Progenitor cell of endocrine pancreas (in vitro differentiated cells): Measurements from ENCODE around the gene PHTF2. TPM values are rescaled to one million over a fixed set of nuclear protein-coding genes. Genes with fewer than 3 reads are reported as not detected.

Experiments
- DNase-seq: peaks from one replicate; pipeline ENCODE4 v3.0.0; 2021; ENCODE audit warnings: low spot score; ENCODE audit not compliant: unreplicated experiment
- H3K27ac Mint-ChIP-seq: 2 replicates; pipeline ENCODE4 v1.8.0; 2021; ENCODE audit warnings: mild to moderate bottlenecking, moderate library complexity, mixed read lengths
- H3K27me3 Mint-ChIP-seq: 2 replicates; pipeline ENCODE4 v1.8.0; 2021; ENCODE audit warnings: mixed read lengths
- H3K36me3 Mint-ChIP-seq: 2 replicates; pipeline ENCODE4 v1.8.0; 2022; ENCODE audit warnings: mixed read lengths; ENCODE audit not compliant: insufficient read depth
- H3K4me1 Mint-ChIP-seq: 2 replicates; pipeline ENCODE4 v1.8.0; 2021; ENCODE audit warnings: low read depth, mixed read lengths
- H3K4me3 Mint-ChIP-seq: 2 replicates; pipeline ENCODE4 v1.8.0; 2021; ENCODE audit warnings: low read depth, mild to moderate bottlenecking, moderate library complexity, mixed read lengths
- H3K9me3 Mint-ChIP-seq: 2 replicates; pipeline ENCODE4 v1.8.0; 2021; ENCODE audit warnings: low read depth, mixed read lengths
- CTCF ChIP-seq: fragments of 200-600 bp; sonication (generic); IDR thresholded peaks from one replicate; pipeline ENCODE4 v1.5.0; 2021; ENCODE audit warnings: antibody characterized with exemption, mild to moderate bottlenecking; ENCODE audit not compliant: unreplicated experiment
- total RNA-seq: library from RNA; stranded (reverse); gene quantifications from 2 replicates; pipeline ENCODE4 v1.2.1, GENCODE V29; 2021

PHTF2 gene
- total RNA-seq, 1 donor from 2014 or later, result 13.0 TPM

GRCh38 chr7:77811516-77812289, 13.1 kb downstream of the PHTF2 start:
- no peaks in the 10 kb centered on the region for H3K27me3 Mint-ChIP-seq
- DNase-seq, result no peak
- H3K36me3 Mint-ChIP-seq, result peaks cover 10% of the 10 kb centered on the region
- TF ChIP-seq CTCF, result no peak
- H3K4me1 Mint-ChIP-seq, result peaks cover 7% of the 10 kb centered on the region
- peaks cover 22% of the 10 kb centered on the region for H3K9me3 Mint-ChIP-seq
- H3K4me3 Mint-ChIP-seq, result no peak overlapping the region
- peak overlapping the region; percentile 21 for H3K27ac Mint-ChIP-seq

- H3K4me1 Mint-ChIP-seq, result peaks cover 7% of the 10 kb centered on the region
- peaks cover 23% of the 10 kb centered on the region for H3K9me3 Mint-ChIP-seq
- H3K36me3 Mint-ChIP-seq, result peaks cover 16% of the 10 kb centered on the region
- no peak for TF ChIP-seq CTCF
- H3K27ac Mint-ChIP-seq, result no peak overlapping the region
- H3K27me3 Mint-ChIP-seq, result no peaks in the 10 kb centered on the region
- no peak for DNase-seq
- no peak overlapping the region for H3K4me3 Mint-ChIP-seq
Observed at GRCh38 chr7:77812290-77812685, 13.7 kb downstream of the PHTF2 start.

- Mint-ChIP-seq H3K36me3 (peaks cover 19% of the 10 kb centered on the region), H3K27ac (no peak overlapping the region), H3K27me3 (no peaks in the 10 kb centered on the region), H3K4me3 (no peak overlapping the region), H3K9me3 (peaks cover 17% of the 10 kb centered on the region), H3K4me1 (peaks cover 7% of the 10 kb centered on the region)
- no peak for TF ChIP-seq CTCF
- no peak for DNase-seq
Observed at GRCh38 chr7:77813180-77813579, 14.6 kb downstream of the PHTF2 start.

- H3K4me3 Mint-ChIP-seq, result no peak overlapping the region
- no peaks in the 10 kb centered on the region for H3K27me3 Mint-ChIP-seq
- TF ChIP-seq CTCF, result no peak
- H3K9me3 Mint-ChIP-seq, result peaks cover 53% of the 10 kb centered on the region
- no peaks in the 10 kb centered on the region for H3K4me1 Mint-ChIP-seq
- peaks cover 55% of the 10 kb centered on the region for H3K36me3 Mint-ChIP-seq
- H3K27ac Mint-ChIP-seq, result no peak overlapping the region
- no peak for DNase-seq
Observed at GRCh38 chr7:77819021-77819420, 20.4 kb downstream of the PHTF2 start.

- Mint-ChIP-seq H3K9me3 (peaks cover 58% of the 10 kb centered on the region), H3K36me3 (peaks cover 57% of the 10 kb centered on the region), H3K4me3 (no peak overlapping the region), H3K27me3 (no peaks in the 10 kb centered on the region), H3K27ac (no peak overlapping the region), H3K4me1 (no peaks in the 10 kb centered on the region)
- TF ChIP-seq CTCF, result no peak
- no peak for DNase-seq
Observed at GRCh38 chr7:77820967-77821366, 22.4 kb downstream of the PHTF2 start.
